ENCODE results near the gene DCST2. TPM values are rescaled to one million over a fixed set of nuclear protein-coding genes. Genes with fewer than 3 reads are reported as not detected.
A peak's percentile ranks its signal among the peaks of the same experiment; 100 is the strongest.

The DCST2 gene
- total RNA-seq, 1 experiment from 2014 or later: 0.18 TPM

DNA sequence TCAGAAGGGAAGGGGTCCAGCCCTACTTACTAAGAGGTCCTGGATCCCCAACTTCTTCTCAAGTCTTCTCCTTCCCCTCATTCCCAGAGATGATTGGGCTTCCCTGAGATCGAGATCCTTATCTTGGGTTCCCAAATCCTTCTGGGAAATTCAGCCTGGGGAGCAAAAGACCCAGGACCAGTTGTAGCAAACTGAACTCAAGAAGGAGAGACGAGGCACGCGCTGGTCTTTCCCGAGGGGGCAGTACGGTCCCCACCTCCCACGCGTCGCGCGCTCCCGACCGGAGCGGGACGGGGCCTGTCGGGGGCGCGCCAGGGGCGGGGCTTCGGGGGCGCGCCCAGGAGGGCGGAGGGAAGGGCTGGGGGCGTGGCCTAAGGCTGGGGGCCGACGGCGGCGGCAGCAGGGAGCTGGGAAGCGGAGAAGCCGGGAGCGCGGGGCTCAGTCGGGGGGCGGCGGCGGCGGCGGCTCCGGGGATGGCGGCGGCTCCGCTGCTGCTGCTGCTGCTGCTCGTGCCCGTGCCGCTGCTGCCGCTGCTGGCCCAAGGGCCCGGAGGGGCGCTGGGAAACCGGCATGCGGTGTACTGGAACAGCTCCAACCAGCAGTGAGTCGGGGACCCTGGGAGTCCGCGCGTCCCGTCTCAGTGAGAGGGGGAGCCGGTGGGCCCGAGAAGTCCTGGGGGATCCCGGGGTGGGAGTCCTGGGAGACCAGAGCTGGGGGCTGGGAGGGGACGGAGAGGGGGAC is 45.1 kb upstream of the DCST2 start, which contains the start of gene EFNA3:
Gene EFNA3, plus strand, starts transcription at position 369 of the 741 bp plus-strand sequence. Its CDS starts 105 bp downstream, at position 474.
- no peaks in the 10 kb centered on the region for H3K79me2 ChIP-seq (ENCODE audit: low read length)
- intact Hi-C loops (cut with micrococcal nuclease): no loop called here
- H3K36me3 ChIP-seq (ENCODE audit: low read depth, low read length): no peaks in the 10 kb centered on the region
- DNase-seq (peak; percentile 81), ATAC-seq (peak; percentile 35)
- H2AFZ ChIP-seq (ENCODE audit: low read length): peak within 1 kb of the TSS; percentile 80
- no peaks in the 10 kb centered on the region for H3K9me2 ChIP-seq (replicated peaks; ENCODE audit: low read length)
- ChIA-PET POLR2A (ENCODE audit: unreplicated experiment) (no interaction called here), CTCF (interaction anchor here (0.6 to 1.0 kb wide), 3 partner anchors 17 to 34 kb away, joined by 3 to 4 read pairs (median 3); no protein-coding TSS in a partner anchor)
- H3K4me3 ChIP-seq (ENCODE audit: low read length): peak within 1 kb of the TSS; percentile 71
- TF ChIP-seq EZH2 (IDR thresholded peaks at IDR 0.05; ENCODE audit: low read length, unreplicated experiment) (no peak), EZH2phosphoT487 (IDR thresholded peaks at IDR 0.05; ENCODE audit: borderline replicate concordance, low read length) (no peak)
- TF ChIP-seq, protein P1, sequence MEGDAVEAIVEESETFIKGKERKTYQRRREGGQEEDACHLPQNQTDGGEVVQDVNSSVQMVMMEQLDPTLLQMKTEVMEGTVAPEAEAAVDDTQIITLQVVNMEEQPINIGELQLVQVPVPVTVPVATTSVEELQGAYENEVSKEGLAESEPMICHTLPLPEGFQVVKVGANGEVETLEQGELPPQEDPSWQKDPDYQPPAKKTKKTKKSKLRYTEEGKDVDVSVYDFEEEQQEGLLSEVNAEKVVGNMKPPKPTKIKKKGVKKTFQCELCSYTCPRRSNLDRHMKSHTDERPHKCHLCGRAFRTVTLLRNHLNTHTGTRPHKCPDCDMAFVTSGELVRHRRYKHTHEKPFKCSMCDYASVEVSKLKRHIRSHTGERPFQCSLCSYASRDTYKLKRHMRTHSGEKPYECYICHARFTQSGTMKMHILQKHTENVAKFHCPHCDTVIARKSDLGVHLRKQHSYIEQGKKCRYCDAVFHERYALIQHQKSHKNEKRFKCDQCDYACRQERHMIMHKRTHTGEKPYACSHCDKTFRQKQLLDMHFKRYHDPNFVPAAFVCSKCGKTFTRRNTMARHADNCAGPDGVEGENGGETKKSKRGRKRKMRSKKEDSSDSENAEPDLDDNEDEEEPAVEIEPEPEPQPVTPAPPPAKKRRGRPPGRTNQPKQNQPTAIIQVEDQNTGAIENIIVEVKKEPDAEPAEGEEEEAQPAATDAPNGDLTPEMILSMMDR (conservative IDR thresholded peaks at IDR 0.05; ENCODE audit: low read depth, low read length): no peak
- no peak within 1 kb of the TSS for H3K27ac ChIP-seq (ENCODE audit: low read length)
- H3K9me3 ChIP-seq (ENCODE audit: low read length): no peaks in the 10 kb centered on the region
- H3K4me2 ChIP-seq (ENCODE audit: low read length): peak within 1 kb of the TSS; percentile 80
- peaks cover 44% of the 10 kb centered on the region for H3K27me3 ChIP-seq (ENCODE audit: low read length)
- H4K20me1 ChIP-seq (ENCODE audit: low read length): no peaks in the 10 kb centered on the region
- H3F3A ChIP-seq (ENCODE audit: low read length, unreplicated experiment): no peaks in the 10 kb centered on the region
- BruUV-seq (replicated peaks): no TSS peak
- no peak within 1 kb of the TSS for H3K9ac ChIP-seq (ENCODE audit: low read length)
- H3K4me1 ChIP-seq (ENCODE audit: insufficient read depth, low read length): peaks cover 57% of the 10 kb centered on the region

DNA sequence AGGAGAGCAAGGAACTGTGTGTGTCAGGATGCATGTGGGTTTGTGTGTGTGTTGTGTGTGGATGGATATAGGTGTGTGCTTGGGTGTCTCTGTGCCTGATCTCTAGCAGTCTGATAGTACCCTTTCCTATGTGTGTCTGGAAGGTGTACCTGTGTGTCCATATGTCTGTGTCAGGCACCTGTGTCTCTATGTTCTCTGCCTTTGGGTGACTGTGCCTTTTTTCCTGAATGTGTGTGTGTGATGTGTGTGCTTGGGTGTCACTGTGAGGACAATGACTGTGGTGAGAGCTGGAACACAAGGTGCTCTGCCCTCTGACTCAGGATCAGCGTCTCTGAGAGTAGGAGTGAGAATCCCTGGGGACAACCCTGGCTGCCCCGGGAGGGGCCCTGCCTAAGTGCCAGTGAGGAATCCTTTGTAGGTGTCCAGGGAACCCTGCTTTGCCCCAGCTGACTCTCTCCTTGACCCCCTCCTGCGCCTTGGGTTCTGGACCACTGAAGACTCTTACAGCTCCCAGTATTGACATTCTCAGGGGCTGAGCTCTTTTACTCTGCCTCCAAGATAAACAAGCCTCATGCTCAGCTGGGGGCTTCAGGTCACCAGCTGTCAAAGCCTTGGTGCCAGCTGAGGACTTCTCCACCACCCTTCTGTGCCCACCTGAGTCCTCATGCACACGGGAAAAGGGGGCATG is 44.3 kb upstream of the DCST2 start:
- no peak overlapping the region for H3K9ac ChIP-seq (ENCODE audit: low read length)
- peak overlapping the region; percentile 71 for H3K4me3 ChIP-seq (ENCODE audit: low read length)
- H3K79me2 ChIP-seq (ENCODE audit: low read length): no peaks in the 10 kb centered on the region
- no peaks in the 10 kb centered on the region for H4K20me1 ChIP-seq (ENCODE audit: low read length)
- ChIA-PET CTCF (interaction anchor here (1.0 kb wide), 1 partner anchor 33 kb away, joined by 3 read pairs; no protein-coding TSS in a partner anchor), POLR2A (ENCODE audit: unreplicated experiment) (interaction anchor here (0.5 kb wide), 1 partner anchor 25 kb away, joined by 12 read pairs; no protein-coding TSS in a partner anchor)
- BruUV-seq (replicated peaks): no TSS peak
- no peak for DNase-seq
- H3K27ac ChIP-seq (ENCODE audit: low read length): no peak overlapping the region
- intact Hi-C loops (cut with micrococcal nuclease): no loop called here
- no peaks in the 10 kb centered on the region for H3K9me3 ChIP-seq (ENCODE audit: low read length)
- peak overlapping the region; percentile 80 for H3K4me2 ChIP-seq (ENCODE audit: low read length)
- peak overlapping the region; percentile 80 for H2AFZ ChIP-seq (ENCODE audit: low read length)
- H3K4me1 ChIP-seq (ENCODE audit: insufficient read depth, low read length): peaks cover 50% of the 10 kb centered on the region
- H3K36me3 ChIP-seq (ENCODE audit: low read depth, low read length): no peaks in the 10 kb centered on the region
- H3K9me2 ChIP-seq (replicated peaks; ENCODE audit: low read length): no peaks in the 10 kb centered on the region
- no peak; the same call in 1 of the 2 replicates for ATAC-seq
- peaks cover 41% of the 10 kb centered on the region for H3K27me3 ChIP-seq (ENCODE audit: low read length)
- TF ChIP-seq, protein P1 (conservative IDR thresholded peaks at IDR 0.05; ENCODE audit: low read depth, low read length): no peak
- TF ChIP-seq EZH2 (IDR thresholded peaks at IDR 0.05; ENCODE audit: low read length, unreplicated experiment) (no peak), EZH2phosphoT487 (IDR thresholded peaks at IDR 0.05; ENCODE audit: borderline replicate concordance, low read length) (no peak)
- H3F3A ChIP-seq (ENCODE audit: low read length, unreplicated experiment): no peaks in the 10 kb centered on the region

Data from PC-3 (cell line).